DND-41 (cell line): ENCODE results near the gene PSMA4.

Experiments
- CTCF ChIP-seq: IDR thresholded peaks from 2 replicates; pipeline ENCODE4 v1.5.1; 2012; ENCODE audit warnings: borderline replicate concordance, low read length, moderate library complexity, mild to moderate bottlenecking; ENCODE audit not compliant: poor library complexity, severe bottlenecking; ENCODE audit errors: extremely low read depth
- EZH2 ChIP-seq: IDR thresholded peaks from 3 replicates; pipeline ENCODE4 v1.6.1; 2012; ENCODE audit warnings: borderline replicate concordance, low read depth, mild to moderate bottlenecking, moderate library complexity, low read length, inconsistent platforms; ENCODE audit not compliant: severe bottlenecking

- TF ChIP-seq CTCF: no peak
- TF ChIP-seq EZH2: no peak
These were observed 38.4 kb upstream of the PSMA4 start for GRCh38 chr15:78501857-78502256.
